HG02623 (cell line): ENCODE results near the gene ALDH2.
"Not testable (repeated sequence)": the region's sequence is repeated elsewhere in the genome, so short reads cannot be mapped to it uniquely, and the experiment has no call there.

Experiments used
- ATAC-seq: cut with Tn5 transposase; IDR thresholded peaks from one replicate; pipeline ENCODE4 v1.9.1; 2021; ENCODE audit warnings: moderate library complexity; ENCODE audit not compliant: unreplicated experiment

Gene ALDH2

GRCh38 chr12:111824312-111824711 lies 57.6 kb downstream of the ALDH2 start:
- ATAC-seq = not testable (repeated sequence)

- no peak for ATAC-seq
These were observed 58.8 kb downstream of the ALDH2 start for GRCh38 chr12:111825509-111825908.

- ATAC-seq = no peak
These were observed 59.6 kb downstream of the ALDH2 start for GRCh38 chr12:111826316-111826715.

- ATAC-seq = no peak
These were observed 60.3 kb downstream of the ALDH2 start for GRCh38 chr12:111826992-111827391.

GRCh38 chr12:111827907-111828306 lies 61.2 kb downstream of the ALDH2 start:
- ATAC-seq = no peak

- ATAC-seq = no peak
These were observed 61.7 kb downstream of the ALDH2 start for GRCh38 chr12:111828338-111828979.

GRCh38 chr12:111829635-111830034 lies 62.9 kb downstream of the ALDH2 start:
- ATAC-seq = not testable (repeated sequence)

- ATAC-seq = not testable (repeated sequence)
These were observed 68.1 kb downstream of the ALDH2 start for GRCh38 chr12:111834740-111835386.

- ATAC-seq = not testable (repeated sequence)
These were observed 68.9 kb downstream of the ALDH2 start for GRCh38 chr12:111835531-111836181.

GRCh38 chr12:111838353-111838752 lies 71.6 kb downstream of the ALDH2 start:
- no peak for ATAC-seq

- no peak for ATAC-seq
These were observed 74.1 kb downstream of the ALDH2 start for GRCh38 chr12:111840807-111841206.

- peak; percentile 5 for ATAC-seq
These were observed 74.6 kb downstream of the ALDH2 start for GRCh38 chr12:111841236-111841749.

GRCh38 chr12:111841750-111842555 lies 75.2 kb downstream of the ALDH2 start, which contains the start of gene MAPKAPK5:
Gene MAPKAPK5, plus strand, starts transcription at chr12:111842228. Its CDS starts 506 bp downstream, at chr12:111842734.
- peak; percentile 82 for ATAC-seq

GRCh38 chr12:111842556-111843396 lies 76.0 kb downstream of the ALDH2 start:
- no peak for ATAC-seq

- ATAC-seq = no peak
These were observed 79.3 kb downstream of the ALDH2 start for GRCh38 chr12:111846016-111846415.

GRCh38 chr12:111850526-111850925 lies 83.8 kb downstream of the ALDH2 start:
- ATAC-seq = no peak

- no peak for ATAC-seq
These were observed 91.5 kb downstream of the ALDH2 start for GRCh38 chr12:111858186-111858585.

- no peak for ATAC-seq
These were observed 92.0 kb downstream of the ALDH2 start for GRCh38 chr12:111858778-111859177.

- no peak for ATAC-seq
These were observed 98.2 kb downstream of the ALDH2 start for GRCh38 chr12:111864913-111865312.
